ENCODE measurements around the gene SMAD3. TPM values are rescaled to one million over a fixed set of nuclear protein-coding genes. Genes with fewer than 3 reads are reported as not detected.

SMAD3 gene
- total RNA-seq, 4 donors from 2014 or later: 25.9 to 69.4 (median 35.2) TPM

DNA sequence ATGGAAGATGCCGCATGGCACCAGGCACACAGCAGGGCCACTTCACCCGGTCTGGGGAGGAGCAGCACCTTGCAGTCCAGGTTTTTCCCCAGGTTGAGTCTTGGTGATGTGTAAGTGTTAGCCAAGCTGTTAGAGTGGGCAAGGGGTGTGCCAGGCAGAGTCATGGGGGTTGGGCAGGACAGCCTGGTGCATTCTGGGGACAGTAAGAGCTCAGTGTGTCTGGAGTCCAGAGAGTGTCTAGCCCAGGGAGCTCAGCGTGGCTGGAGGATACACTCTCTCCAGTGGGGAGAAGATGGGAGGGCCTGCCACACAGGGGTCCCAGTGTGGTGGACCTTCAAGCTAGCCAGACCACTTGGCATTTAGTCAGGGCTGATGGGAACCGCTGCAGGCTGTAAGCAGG is 101.7 kb downstream of the SMAD3 start:
- 88 to 97% methylated on average over 4 of the region's 4 CpGs for WGBS, 2 donors
- TF ChIP-seq POLR2A (IDR thresholded peaks at IDR 0.05): no peak
- TF ChIP-seq, protein P1, sequence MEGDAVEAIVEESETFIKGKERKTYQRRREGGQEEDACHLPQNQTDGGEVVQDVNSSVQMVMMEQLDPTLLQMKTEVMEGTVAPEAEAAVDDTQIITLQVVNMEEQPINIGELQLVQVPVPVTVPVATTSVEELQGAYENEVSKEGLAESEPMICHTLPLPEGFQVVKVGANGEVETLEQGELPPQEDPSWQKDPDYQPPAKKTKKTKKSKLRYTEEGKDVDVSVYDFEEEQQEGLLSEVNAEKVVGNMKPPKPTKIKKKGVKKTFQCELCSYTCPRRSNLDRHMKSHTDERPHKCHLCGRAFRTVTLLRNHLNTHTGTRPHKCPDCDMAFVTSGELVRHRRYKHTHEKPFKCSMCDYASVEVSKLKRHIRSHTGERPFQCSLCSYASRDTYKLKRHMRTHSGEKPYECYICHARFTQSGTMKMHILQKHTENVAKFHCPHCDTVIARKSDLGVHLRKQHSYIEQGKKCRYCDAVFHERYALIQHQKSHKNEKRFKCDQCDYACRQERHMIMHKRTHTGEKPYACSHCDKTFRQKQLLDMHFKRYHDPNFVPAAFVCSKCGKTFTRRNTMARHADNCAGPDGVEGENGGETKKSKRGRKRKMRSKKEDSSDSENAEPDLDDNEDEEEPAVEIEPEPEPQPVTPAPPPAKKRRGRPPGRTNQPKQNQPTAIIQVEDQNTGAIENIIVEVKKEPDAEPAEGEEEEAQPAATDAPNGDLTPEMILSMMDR (IDR thresholded peaks at IDR 0.05): no peak
- intact Hi-C loops (cut with DNase I; ENCODE audit: low total_unique reads): no loop called here
- no peak overlapping the region for H3K4me3 ChIP-seq (ENCODE audit: low read depth, poor library complexity, severe bottlenecking)
- peak in 1 of 2 donors; percentile 77 for DNase-seq (ENCODE audit: low spot score in 2 of 2)

DNA sequence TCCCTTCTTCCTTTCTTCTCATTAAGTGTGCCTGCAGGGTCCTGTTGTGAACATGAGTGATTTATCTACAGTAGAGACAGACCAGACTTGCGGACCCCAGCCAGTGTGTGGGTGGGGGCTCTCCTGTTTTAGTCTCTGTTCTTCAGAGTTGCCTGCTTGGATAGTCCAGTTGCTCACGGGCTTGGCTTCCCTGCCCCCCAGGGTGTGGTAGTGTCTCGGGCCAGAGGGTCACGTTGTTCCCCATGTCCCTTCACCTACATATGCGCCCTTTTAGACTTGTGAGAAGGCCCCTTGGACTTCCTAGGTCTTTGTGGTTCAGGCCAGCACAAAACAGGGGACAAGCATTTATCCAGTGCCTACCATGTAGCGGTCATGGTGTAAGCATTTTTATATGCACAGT is 103.3 kb downstream of the SMAD3 start:
- intact Hi-C loops (cut with DNase I; ENCODE audit: low total_unique reads): no loop called here
- TF ChIP-seq, protein P1 (IDR thresholded peaks at IDR 0.05): no peak
- no peak for TF ChIP-seq POLR2A (IDR thresholded peaks at IDR 0.05)
- 89 to 93% methylated on average over 6 of the region's 6 CpGs for WGBS, 2 donors
- no peak overlapping the region for H3K4me3 ChIP-seq (ENCODE audit: low read depth, poor library complexity, severe bottlenecking)
- DNase-seq (ENCODE audit: low spot score in 2 of 2): peak in 1 of 2 donors; percentile 70

DNA sequence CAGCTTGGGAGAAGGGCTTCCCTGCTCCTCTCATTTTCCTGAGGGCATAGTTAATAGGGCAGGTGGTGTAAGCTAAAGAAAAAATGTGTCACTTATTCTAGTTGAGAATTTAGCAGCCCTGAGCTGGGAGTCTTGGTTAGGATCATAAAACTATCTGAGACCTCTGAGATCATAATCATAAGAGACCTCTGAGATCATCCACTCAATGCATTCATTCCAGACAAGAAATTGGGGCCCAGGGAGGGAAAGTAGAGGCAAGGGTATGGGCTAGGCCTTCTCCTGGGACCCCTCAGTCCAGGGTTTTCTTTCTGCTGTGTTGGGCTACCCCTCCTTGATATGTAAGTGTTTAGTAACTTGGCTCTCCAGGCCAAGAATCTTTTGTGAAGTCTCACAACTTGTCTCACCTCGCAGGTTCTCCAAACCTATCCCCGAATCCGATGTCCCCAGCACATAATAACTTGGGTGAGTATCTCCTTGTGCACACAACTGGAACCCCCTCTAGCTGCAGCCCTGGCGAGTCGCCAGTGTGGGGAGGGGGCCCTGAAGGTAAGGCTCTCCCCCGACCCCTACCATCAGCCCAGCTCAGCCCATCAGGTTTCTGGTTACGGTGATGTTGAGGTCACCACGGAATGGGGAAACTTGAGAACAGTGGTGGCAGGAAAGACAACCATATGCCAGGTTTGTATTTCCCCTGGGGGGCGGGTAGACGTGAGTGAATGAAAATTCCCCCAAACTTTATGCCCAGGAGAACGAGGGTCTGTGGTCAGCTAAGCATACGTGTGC is 104.9 kb downstream of the SMAD3 start:
- intact Hi-C loops (cut with DNase I; ENCODE audit: low total_unique reads): no loop called here
- 85% methylated on average over 12 of the region's 12 CpGs for WGBS, 2 donors
- no peak for DNase-seq (ENCODE audit: low spot score in 2 of 2)
- no peak overlapping the region for H3K4me3 ChIP-seq (ENCODE audit: low read depth, poor library complexity, severe bottlenecking)
- TF ChIP-seq, protein P1 (IDR thresholded peaks at IDR 0.05): no peak
- no peak for TF ChIP-seq POLR2A (IDR thresholded peaks at IDR 0.05)

DNA sequence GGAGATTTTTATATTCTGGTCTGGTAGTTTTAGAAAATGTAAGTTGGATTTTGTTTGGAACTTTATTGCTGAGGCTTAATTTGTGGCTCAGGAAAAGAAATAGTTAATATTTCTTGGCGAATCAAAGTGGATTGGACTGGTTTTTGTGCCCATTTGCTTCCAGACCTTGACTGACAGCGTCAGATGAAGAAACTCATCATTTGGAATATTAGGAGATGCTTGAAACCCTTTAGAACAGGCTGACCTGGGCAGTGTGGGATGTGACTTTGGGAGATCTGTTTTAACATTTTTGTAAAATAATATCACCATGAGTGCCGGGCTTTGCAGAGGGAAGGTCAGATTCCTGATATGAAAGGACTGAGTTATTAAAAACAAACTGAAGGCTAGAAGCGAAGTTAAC is 106.1 kb downstream of the SMAD3 start:
- 70 to 75% methylated on average over 4 of the region's 4 CpGs for WGBS, 2 donors
- intact Hi-C loops (cut with DNase I; ENCODE audit: low total_unique reads): no loop called here
- TF ChIP-seq POLR2A (IDR thresholded peaks at IDR 0.05): no peak
- TF ChIP-seq, protein P1 (IDR thresholded peaks at IDR 0.05): no peak
- DNase-seq (ENCODE audit: low spot score in 2 of 2): no peak
- no peak overlapping the region for H3K4me3 ChIP-seq (ENCODE audit: low read depth, poor library complexity, severe bottlenecking)

DNA sequence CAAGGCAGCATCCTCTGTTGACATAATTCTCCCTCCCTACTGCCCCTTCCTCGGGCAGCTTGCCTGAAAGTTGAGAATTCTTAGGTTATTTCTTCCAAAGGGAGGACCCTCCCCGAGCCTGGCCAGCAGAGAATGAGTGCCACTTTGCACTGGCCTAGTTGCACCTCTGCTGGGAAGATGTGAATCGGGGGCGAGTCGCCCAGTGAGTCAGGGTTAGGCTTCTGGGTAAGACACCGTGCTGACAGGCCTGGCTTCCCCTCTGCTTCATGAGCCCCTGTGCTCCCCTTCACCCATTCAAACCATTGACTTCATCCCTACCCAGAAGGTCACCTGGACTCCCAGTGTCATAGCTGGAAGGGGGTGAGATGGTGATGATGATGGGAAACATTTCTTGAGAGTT is 106.8 kb downstream of the SMAD3 start:
- no peak for DNase-seq (ENCODE audit: low spot score in 2 of 2)
- intact Hi-C loops (cut with DNase I; ENCODE audit: low total_unique reads): no loop called here
- H3K4me3 ChIP-seq (ENCODE audit: low read depth, poor library complexity, severe bottlenecking): no peak overlapping the region
- TF ChIP-seq POLR2A (IDR thresholded peaks at IDR 0.05): no peak
- TF ChIP-seq, protein P1 (IDR thresholded peaks at IDR 0.05): no peak
- WGBS, 2 donors: 87 to 94% methylated on average over 6 of the region's 6 CpGs

DNA sequence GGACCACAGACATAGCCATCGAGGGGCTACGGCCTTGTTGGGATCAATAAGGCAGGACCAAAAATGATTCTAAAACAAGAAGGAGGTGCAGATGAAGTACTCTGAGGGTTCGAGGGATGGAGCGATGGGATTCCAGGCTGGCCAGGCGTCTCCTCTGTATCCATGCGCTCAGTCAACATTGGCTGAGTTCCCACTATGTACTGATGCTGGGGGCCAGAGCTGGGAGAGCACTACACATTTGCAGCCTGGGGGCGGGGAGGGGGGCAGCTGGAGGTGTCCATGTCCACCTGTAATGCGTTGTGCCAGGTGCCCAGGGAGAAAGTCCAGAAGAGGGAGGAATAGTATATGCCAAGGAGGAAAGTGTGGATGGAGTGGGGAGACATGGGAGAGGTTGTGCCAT is 107.6 kb downstream of the SMAD3 start:
- TF ChIP-seq POLR2A (IDR thresholded peaks at IDR 0.05): no peak
- TF ChIP-seq, protein P1 (IDR thresholded peaks at IDR 0.05): no peak
- DNase-seq (ENCODE audit: low spot score in 2 of 2): no peak
- 84 to 93% methylated on average over 8 of the region's 8 CpGs for WGBS, 2 donors
- no peak overlapping the region for H3K4me3 ChIP-seq (ENCODE audit: low read depth, poor library complexity, severe bottlenecking)
- intact Hi-C loops (cut with DNase I; ENCODE audit: low total_unique reads): no loop called here
